Measurements from ENCODE around the gene TLR1.

- TF ChIP-seq LEF1 (IDR thresholded peaks at IDR 0.05; ENCODE audit: borderline replicate concordance) (no peak), TARDBP (IDR thresholded peaks at IDR 0.05) (no peak), FOXK2 (IDR thresholded peaks at IDR 0.05) (no peak), SP1 (IDR thresholded peaks at IDR 0.05) (no peak), FOXA1 (IDR thresholded peaks at IDR 0.05) (no peak), SUZ12 (IDR thresholded peaks at IDR 0.05) (no peak), BHLHE40 (IDR thresholded peaks at IDR 0.05; ENCODE audit: borderline replicate concordance) (no peak)
Measured at GRCh38 chr4:38837849-38838248, 33.3 kb upstream of the TLR1 start.
